ENCODE measurements around the gene PITRM1. TPM values are rescaled to one million over a fixed set of nuclear protein-coding genes. Genes with fewer than 3 reads are reported as not detected.

Gene PITRM1
- total and polyA plus RNA-seq, 2 experiments from 2014 or later = 79.7 to 94.4 TPM

GRCh38 chr10:3149918-3150317 is 22.7 kb downstream of the PITRM1 start:
- in situ Hi-C loops (cut with MboI) = no loop called here
- no peaks in the 10 kb centered on the region for H4K20me1 ChIP-seq (ENCODE audit: insufficient read depth)
- H3K9ac ChIP-seq = no peak overlapping the region
- 80 to 85% methylated on average over 8 to 11 of the region's 11 CpGs for WGBS, 2 experiments (ENCODE audit: low coverage in 1 of 2, low lambda C conversion rate in 2 of 2, missing lambda C conversion rate in 2 of 2)
- no peaks in the 10 kb centered on the region for H3K9me2 ChIP-seq (ENCODE audit: insufficient read depth)
- no peaks in the 10 kb centered on the region for H3K79me2 ChIP-seq (ENCODE audit: insufficient read depth)
- DNase-seq = no peak
- no peak for TF ChIP-seq EZH2 (IDR thresholded peaks at IDR 0.05; ENCODE audit: insufficient read depth, poor library complexity, severe bottlenecking)
- TF ChIP-seq EZH2phosphoT487 (IDR thresholded peaks at IDR 0.05; ENCODE audit: insufficient read depth, low read depth) = no peak
- no peak overlapping the region for H3K27ac ChIP-seq
- no peak overlapping the region for H2AFZ ChIP-seq
- no peak overlapping the region for H3K4me2 ChIP-seq (ENCODE audit: unreplicated experiment)
- peaks cover 25% of the 10 kb centered on the region for H3F3A ChIP-seq (ENCODE audit: insufficient read depth)
- no peaks in the 10 kb centered on the region for H3K9me3 ChIP-seq (ENCODE audit: low read depth)
- H3K27me3 ChIP-seq (replicated peaks; ENCODE audit: insufficient read depth) = no peaks in the 10 kb centered on the region
- H3K36me3 ChIP-seq (ENCODE audit: low read depth) = peaks cover 69% of the 10 kb centered on the region
- H3K4me1 ChIP-seq (ENCODE audit: insufficient read depth) = no peaks in the 10 kb centered on the region
- no peak overlapping the region for H3K4me3 ChIP-seq

- in situ Hi-C loops (cut with MboI) = no loop called here
- 80 to 81% methylated on average over 9 of the region's 9 CpGs for WGBS, 2 experiments (ENCODE audit: low coverage in 1 of 2, low lambda C conversion rate in 2 of 2, missing lambda C conversion rate in 2 of 2)
- H3F3A ChIP-seq (ENCODE audit: insufficient read depth) = peaks cover 22% of the 10 kb centered on the region
- no peaks in the 10 kb centered on the region for H3K27me3 ChIP-seq (replicated peaks; ENCODE audit: insufficient read depth)
- no peaks in the 10 kb centered on the region for H3K79me2 ChIP-seq (ENCODE audit: insufficient read depth)
- no peaks in the 10 kb centered on the region for H3K9me2 ChIP-seq (ENCODE audit: insufficient read depth)
- H3K4me1 ChIP-seq (ENCODE audit: insufficient read depth) = no peaks in the 10 kb centered on the region
- TF ChIP-seq EZH2 (IDR thresholded peaks at IDR 0.05; ENCODE audit: insufficient read depth, poor library complexity, severe bottlenecking) (no peak), EZH2phosphoT487 (IDR thresholded peaks at IDR 0.05; ENCODE audit: insufficient read depth, low read depth) (no peak)
- no peak overlapping the region for H3K4me2 ChIP-seq (ENCODE audit: unreplicated experiment)
- H3K9ac ChIP-seq = no peak overlapping the region
- peaks cover 70% of the 10 kb centered on the region for H3K36me3 ChIP-seq (ENCODE audit: low read depth)
- no peak overlapping the region for H2AFZ ChIP-seq
- H3K4me3 ChIP-seq = no peak overlapping the region
- H4K20me1 ChIP-seq (ENCODE audit: insufficient read depth) = no peaks in the 10 kb centered on the region
- DNase-seq = no peak
- H3K9me3 ChIP-seq (ENCODE audit: low read depth) = no peaks in the 10 kb centered on the region
- H3K27ac ChIP-seq = no peak overlapping the region
These were observed 23.6 kb downstream of the PITRM1 start for GRCh38 chr10:3148994-3149393.

GRCh38 chr10:3148041-3148440 is 24.5 kb downstream of the PITRM1 start:
- no peak overlapping the region for H3K4me3 ChIP-seq
- no peak for DNase-seq
- in situ Hi-C loops (cut with MboI) = no loop called here
- peaks cover 21% of the 10 kb centered on the region for H3F3A ChIP-seq (ENCODE audit: insufficient read depth)
- H4K20me1 ChIP-seq (ENCODE audit: insufficient read depth) = no peaks in the 10 kb centered on the region
- H2AFZ ChIP-seq = no peak overlapping the region
- no peak overlapping the region for H3K4me2 ChIP-seq (ENCODE audit: unreplicated experiment)
- peaks cover 72% of the 10 kb centered on the region for H3K36me3 ChIP-seq (ENCODE audit: low read depth)
- no peak overlapping the region for H3K9ac ChIP-seq
- TF ChIP-seq EZH2phosphoT487 (IDR thresholded peaks at IDR 0.05; ENCODE audit: insufficient read depth, low read depth) (no peak), EZH2 (IDR thresholded peaks at IDR 0.05; ENCODE audit: insufficient read depth, poor library complexity, severe bottlenecking) (no peak)
- no peaks in the 10 kb centered on the region for H3K9me3 ChIP-seq (ENCODE audit: low read depth)
- H3K27ac ChIP-seq = no peak overlapping the region
- H3K4me1 ChIP-seq (ENCODE audit: insufficient read depth) = no peaks in the 10 kb centered on the region
- H3K27me3 ChIP-seq (replicated peaks; ENCODE audit: insufficient read depth) = no peaks in the 10 kb centered on the region
- WGBS, 2 experiments (ENCODE audit: low coverage in 1 of 2, low lambda C conversion rate in 2 of 2, missing lambda C conversion rate in 2 of 2) = 83 to 87% methylated on average over 17 of the region's 17 CpGs
- no peaks in the 10 kb centered on the region for H3K9me2 ChIP-seq (ENCODE audit: insufficient read depth)
- no peaks in the 10 kb centered on the region for H3K79me2 ChIP-seq (ENCODE audit: insufficient read depth)

GRCh38 chr10:3147117-3147820 is 25.3 kb downstream of the PITRM1 start:
- no peaks in the 10 kb centered on the region for H4K20me1 ChIP-seq (ENCODE audit: insufficient read depth)
- no peak overlapping the region for H3K4me2 ChIP-seq (ENCODE audit: unreplicated experiment)
- H3K9ac ChIP-seq = no peak overlapping the region
- in situ Hi-C loops (cut with MboI) = no loop called here
- no peak overlapping the region for H3K27ac ChIP-seq
- no peaks in the 10 kb centered on the region for H3K4me1 ChIP-seq (ENCODE audit: insufficient read depth)
- H3K9me3 ChIP-seq (ENCODE audit: low read depth) = no peaks in the 10 kb centered on the region
- no peak overlapping the region for H3K4me3 ChIP-seq
- no peaks in the 10 kb centered on the region for H3K79me2 ChIP-seq (ENCODE audit: insufficient read depth)
- H3K9me2 ChIP-seq (ENCODE audit: insufficient read depth) = no peaks in the 10 kb centered on the region
- H3F3A ChIP-seq (ENCODE audit: insufficient read depth) = peaks cover 21% of the 10 kb centered on the region
- DNase-seq = no peak
- peaks cover 71% of the 10 kb centered on the region for H3K36me3 ChIP-seq (ENCODE audit: low read depth)
- WGBS, 2 experiments (ENCODE audit: low coverage in 1 of 2, low lambda C conversion rate in 2 of 2, missing lambda C conversion rate in 2 of 2) = 91 to 92% methylated on average over 17 of the region's 17 CpGs
- no peak overlapping the region for H2AFZ ChIP-seq
- H3K27me3 ChIP-seq (replicated peaks; ENCODE audit: insufficient read depth) = no peaks in the 10 kb centered on the region
- TF ChIP-seq EZH2phosphoT487 (IDR thresholded peaks at IDR 0.05; ENCODE audit: insufficient read depth, low read depth) (no peak), EZH2 (IDR thresholded peaks at IDR 0.05; ENCODE audit: insufficient read depth, poor library complexity, severe bottlenecking) (no peak)
